HG03108 (cell line): ENCODE data around the gene ZCRB1.
"Not testable (repeated sequence)": the region's sequence is repeated elsewhere in the genome, so short reads cannot be mapped to it uniquely, and the experiment has no call there.

Experiments used
- ATAC-seq: cut with Tn5 transposase; IDR thresholded peaks from one replicate; pipeline ENCODE4 v1.9.1; 2021; ENCODE audit warnings: moderate library complexity; ENCODE audit not compliant: unreplicated experiment

Gene ZCRB1

GRCh38 chr12:42330097-42330496 is 4.2 kb upstream of the ZCRB1 start:
- not testable (repeated sequence) for ATAC-seq

GRCh38 chr12:42327227-42327590 is 1.3 kb upstream of the ZCRB1 start:
- ATAC-seq: no peak

- no peak for ATAC-seq
Measured at GRCh38 chr12:42326541-42327226, 790 bp upstream of the ZCRB1 start.

- ATAC-seq: no peak
Measured at GRCh38 chr12:42325326-42325652, 605 bp downstream of the ZCRB1 start.

- no peak for ATAC-seq
Measured at GRCh38 chr12:42323856-42324255, 2.0 kb downstream of the ZCRB1 start.

GRCh38 chr12:42322567-42322966 is 3.3 kb downstream of the ZCRB1 start:
- ATAC-seq: no peak

- no peak for ATAC-seq
Measured at GRCh38 chr12:42320796-42321195, 5.1 kb downstream of the ZCRB1 start.

- ATAC-seq: no peak
Measured at GRCh38 chr12:42315108-42315507, 10.8 kb downstream of the ZCRB1 start.

- ATAC-seq: no peak
Measured at GRCh38 chr12:42309996-42310395, 15.9 kb downstream of the ZCRB1 start.

- ATAC-seq: no peak
Measured at GRCh38 chr12:42308390-42308789, 17.5 kb downstream of the ZCRB1 start.

GRCh38 chr12:42306297-42306696 is 19.6 kb downstream of the ZCRB1 start:
- ATAC-seq: no peak

GRCh38 chr12:42299392-42300308 is 26.2 kb downstream of the ZCRB1 start:
- peak; percentile 69 for ATAC-seq

- no peak for ATAC-seq
Measured at GRCh38 chr12:42298887-42299286, 27.0 kb downstream of the ZCRB1 start.

GRCh38 chr12:42296503-42297109 is 29.3 kb downstream of the ZCRB1 start:
- no peak for ATAC-seq

- no peak for ATAC-seq
Measured at GRCh38 chr12:42291680-42292079, 34.2 kb downstream of the ZCRB1 start.

GRCh38 chr12:42288544-42288943 is 37.4 kb downstream of the ZCRB1 start:
- ATAC-seq: no peak

- ATAC-seq: no peak
Measured at GRCh38 chr12:42286741-42287140, 39.2 kb downstream of the ZCRB1 start.

- ATAC-seq: no peak
Measured at GRCh38 chr12:42285431-42285830, 40.5 kb downstream of the ZCRB1 start.

GRCh38 chr12:42284876-42285275 is 41.0 kb downstream of the ZCRB1 start:
- no peak for ATAC-seq

- ATAC-seq: no peak
Measured at GRCh38 chr12:42284157-42284556, 41.7 kb downstream of the ZCRB1 start.

- no peak for ATAC-seq
Measured at GRCh38 chr12:42283739-42284138, 42.2 kb downstream of the ZCRB1 start.

- ATAC-seq: no peak
Measured at GRCh38 chr12:42282294-42282693, 43.6 kb downstream of the ZCRB1 start.
